CD4-positive, alpha-beta T cell treated with Interferon alpha-2 for 1 hour (primary cell): Measurements from ENCODE around the gene ADAM10.

Experiments
- DNase-seq, 2 donors: peaks; one replicate each; pipeline ENCODE4 v3.0.0-alpha.2; 2020 to 2022

The ADAM10 gene

DNA sequence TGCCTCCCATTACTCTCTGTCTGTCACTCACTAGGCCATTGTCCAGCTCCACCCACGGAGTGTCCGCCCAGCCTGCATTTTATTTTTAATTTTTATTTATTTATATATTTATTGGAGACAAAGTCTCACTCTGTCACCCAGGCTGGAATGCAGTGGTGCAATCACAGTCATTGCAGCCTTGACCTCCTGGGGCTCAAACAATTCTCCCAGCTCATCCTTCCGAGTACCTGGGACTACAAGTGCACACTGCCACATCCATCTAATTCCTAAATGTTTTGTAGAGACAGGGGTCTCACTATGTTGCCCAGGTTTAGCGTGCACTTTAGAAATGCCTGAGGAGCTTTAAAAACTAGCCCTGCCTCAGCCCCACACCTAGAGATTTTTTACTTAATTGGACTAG, 176.2 kb downstream of the ADAM10 start:
- DNase-seq, result no peak

DNA sequence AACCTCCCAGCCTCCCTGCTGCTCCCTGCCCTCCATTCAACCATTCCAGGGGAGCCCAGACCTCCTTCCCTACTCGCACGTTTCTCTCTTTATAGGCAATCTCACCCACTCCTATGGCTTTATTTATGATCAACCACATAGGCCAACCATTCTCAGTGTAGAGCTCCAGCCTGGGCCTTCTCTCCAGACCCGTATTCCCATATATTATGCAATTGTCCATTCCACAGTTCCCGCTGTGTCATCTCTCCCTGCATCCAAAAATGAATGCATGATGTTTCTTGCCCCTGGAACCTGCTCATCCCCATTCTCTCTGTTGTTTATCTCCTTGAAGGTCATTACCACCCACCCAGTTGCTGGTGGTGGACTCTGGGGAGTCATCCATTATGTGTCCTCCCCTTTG, 177.0 kb downstream of the ADAM10 start:
- no peak for DNase-seq

DNA sequence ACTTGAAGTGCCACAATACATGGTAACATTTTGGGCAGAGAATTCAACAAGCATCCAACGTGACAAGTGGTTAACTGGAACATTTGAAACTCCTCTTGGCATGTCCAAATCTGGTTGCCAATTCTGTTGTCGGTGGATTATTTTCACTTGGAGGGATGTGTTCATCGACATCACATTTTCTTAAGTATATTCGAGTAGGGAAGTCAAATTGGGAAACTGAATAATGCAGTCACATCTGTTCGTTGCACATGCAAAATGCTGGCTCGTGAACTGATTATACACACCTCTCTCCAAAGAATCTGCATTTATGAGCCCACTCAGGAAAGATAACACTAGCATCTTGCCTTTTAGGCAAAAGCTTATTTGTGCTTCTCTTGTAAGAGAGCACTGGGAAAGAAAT, 178.0 kb downstream of the ADAM10 start:
- DNase-seq, result no peak

DNA sequence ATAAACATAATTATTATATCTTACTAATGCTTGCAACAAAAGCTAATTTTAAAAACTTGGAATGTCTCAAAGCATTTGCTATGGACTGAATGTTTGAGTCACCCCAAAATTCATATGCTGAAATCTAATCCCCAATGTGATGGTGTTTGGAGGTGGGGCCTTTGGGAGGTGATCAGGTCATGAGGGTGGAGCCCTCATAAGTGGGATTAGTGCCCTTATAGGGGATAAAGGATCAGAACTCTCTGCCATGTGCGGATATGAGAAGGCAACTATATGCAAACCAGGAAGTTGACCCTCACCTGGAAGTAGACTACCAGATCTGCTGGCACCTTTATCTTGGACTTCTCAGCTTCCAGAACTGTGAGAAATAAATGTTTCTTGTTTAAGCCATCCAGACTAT, 180.1 kb downstream of the ADAM10 start:
- DNase-seq, result no peak

DNA sequence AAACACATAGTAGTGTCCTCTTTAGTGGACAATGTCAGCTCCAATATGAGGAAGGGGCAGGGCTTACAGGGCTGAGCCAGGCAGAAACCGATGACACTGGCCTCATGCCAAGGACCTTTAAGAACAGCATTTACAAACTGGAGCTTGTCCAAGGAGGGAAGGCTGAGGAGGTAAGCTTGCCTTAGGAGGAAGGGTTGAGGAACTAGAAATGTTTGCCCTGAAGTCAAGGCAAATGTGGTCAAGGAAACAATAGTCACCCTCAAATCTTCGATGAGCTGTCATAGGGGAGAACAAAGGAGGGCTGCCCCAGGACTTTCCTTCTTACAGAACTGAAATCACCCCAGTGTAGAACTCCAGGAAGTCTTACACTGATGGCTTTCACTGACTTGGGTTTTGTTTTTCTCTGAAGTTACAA, 181.3 kb downstream of the ADAM10 start:
- DNase-seq, result peak in 1 of 2 donors; percentile 7

DNA sequence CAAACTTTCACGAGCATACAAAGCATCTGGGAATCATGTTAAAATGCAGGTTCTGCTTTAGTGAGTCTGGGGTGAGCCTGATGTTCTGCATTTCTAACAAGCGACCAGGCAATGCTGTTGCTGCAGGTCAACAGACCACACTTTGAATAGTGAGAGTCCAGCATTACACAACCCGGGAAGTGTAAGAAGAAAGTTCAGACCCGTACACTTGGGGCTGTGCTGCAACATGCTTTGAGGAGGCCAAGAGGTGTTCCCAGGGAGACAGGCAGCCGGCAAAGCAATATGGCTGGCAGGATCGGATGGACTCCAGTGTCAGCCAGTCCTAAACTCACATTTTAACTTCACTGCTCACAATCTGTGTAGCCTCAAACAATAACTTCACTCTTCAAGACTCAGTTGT, 183.5 kb downstream of the ADAM10 start:
- DNase-seq, result no peak

DNA sequence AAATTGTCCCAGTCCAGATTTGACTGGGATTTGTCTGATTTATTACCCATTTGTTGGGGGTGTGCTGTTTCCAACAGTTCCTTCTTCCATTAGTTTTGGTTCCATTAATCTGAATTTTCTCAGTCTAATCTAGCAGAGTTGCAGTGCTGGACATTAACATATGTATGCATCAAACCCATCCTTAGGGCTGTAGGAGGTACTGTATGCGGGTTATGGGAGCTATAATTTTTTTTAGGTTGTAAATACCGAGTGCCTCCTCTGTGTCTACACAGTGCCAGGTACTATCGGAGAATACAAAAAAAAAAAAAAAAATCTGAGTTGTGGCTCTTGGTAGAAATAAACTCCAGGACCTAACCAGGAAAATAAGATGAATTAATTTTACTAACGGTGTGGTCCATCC, 183.9 kb downstream of the ADAM10 start:
- no peak for DNase-seq

DNA sequence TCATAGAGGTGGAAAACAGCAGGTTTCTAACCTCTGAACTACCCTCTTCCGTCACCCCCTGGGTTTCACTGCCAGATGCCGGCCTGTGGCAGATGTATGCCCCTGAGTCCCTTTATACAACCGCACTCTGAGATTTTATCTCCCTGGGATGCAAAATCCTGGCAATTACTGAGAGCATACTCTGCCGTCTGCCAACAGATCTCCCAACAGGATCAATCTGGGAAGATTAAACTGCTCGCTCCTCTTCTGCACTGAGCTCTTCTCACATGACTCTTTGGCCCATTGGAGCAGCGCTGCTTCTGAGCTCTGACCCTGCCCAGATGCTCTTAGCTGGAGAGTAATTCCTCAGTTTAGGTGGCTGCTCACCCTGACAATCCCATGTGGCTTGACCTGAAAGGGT, 184.5 kb downstream of the ADAM10 start:
- no peak for DNase-seq

DNA sequence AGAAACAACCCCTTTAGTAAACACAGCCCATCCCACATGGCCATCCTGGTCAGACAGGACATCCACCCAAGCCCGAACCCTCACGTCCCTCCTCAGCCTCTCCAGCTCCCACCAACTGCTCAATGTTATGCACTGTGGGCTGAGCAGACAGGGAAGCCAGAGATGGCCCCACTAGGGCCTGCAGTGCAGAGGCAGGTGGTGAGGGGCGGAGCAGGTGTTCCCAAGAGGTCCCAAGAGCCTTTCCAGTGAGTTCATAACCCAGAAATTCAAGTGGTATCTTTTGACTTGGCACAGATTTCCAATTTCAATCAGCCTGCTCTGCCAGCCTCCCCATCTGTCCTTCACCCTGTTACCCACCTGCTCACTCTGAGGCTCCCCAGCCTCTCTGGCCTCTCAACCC, 187.4 kb downstream of the ADAM10 start:
- DNase-seq, result no peak

DNA sequence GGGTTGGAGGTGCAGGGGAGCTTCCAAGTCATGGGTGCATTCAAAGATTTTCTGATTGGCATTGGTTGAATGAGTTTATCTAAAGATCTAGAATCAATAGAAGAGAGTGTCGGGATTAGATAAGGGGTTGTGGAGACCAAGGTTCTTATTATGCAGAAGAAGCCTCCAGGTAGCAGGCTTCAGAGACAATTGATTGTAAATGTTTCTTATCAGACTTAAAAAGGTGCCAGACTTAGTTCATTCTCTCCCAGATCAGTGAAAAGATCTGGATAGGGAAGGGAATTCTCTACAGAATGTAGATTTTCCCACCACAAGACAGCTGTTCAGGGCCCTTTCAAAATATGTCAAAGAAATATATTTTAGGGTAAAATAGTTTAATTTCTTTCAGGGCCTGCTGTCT, 188.2 kb downstream of the ADAM10 start:
- DNase-seq, result no peak

DNA sequence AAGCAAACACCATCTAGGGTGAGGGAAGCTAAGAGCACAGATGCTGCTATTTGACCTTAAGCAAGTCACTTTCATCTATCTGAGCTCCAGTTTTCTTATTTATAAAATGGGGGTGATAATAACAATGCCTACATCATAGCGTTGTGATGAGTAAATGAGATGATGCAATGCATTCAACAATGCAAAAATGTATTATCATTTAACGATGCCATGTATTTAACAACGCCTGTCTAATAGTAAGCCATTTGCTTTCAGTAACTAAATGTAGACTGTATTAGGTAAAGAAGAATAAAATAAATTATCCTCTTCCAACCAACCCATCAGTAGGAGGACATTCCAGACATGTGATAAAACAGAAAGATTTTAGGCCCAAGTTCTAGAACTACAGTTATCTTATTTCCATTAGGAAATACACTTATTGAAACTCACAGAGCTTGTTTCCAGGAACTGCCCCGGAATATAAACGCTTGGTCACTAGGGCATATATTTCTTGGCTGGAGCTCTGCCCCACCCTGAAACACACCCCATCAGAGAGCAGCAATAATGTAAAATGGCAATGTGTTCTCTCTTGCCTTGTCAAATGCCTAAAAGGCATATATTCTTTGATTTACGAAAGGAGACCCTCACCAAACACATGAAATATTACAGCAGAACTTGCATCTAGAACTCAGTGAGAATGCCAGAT, 189.5 kb downstream of the ADAM10 start:
- no peak for DNase-seq

DNA sequence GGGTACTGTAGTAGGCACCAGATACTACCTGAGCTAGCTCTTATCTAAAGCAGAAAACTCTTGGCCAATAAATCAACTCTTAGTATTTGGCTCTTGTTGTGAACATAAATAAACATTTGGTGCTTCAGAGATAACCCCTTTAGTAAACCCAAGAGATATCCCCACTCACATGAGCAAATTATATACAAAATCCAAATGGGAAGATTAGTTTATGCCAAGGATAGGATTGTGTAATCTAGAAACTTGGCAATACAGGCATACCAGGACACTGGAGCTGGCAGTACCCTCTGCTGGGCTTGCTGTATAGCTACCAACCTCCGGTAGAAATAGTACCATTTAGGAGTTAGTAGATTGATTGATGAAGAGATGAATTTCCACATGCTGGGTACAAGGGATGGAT, 190.7 kb downstream of the ADAM10 start:
- no peak for DNase-seq

DNA sequence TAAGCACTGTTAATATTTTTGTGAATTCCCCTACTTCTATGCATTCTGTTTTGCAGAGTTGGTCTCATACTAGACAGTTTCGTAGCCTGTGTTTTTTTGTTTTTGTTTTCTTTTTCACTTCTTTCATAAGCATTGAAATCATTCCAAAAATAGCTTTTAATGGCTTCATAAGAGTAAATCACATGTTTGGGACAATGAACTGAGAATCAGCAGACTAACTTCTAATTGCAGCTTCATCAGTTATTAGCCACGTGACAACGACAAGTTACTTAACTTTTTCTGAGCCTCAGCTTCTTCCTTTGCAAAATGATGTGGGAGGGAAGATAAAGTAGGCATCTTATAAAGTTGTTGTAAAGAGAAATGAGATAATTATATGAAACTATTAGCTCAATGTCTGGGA, 193.0 kb downstream of the ADAM10 start:
- no peak for DNase-seq

DNA sequence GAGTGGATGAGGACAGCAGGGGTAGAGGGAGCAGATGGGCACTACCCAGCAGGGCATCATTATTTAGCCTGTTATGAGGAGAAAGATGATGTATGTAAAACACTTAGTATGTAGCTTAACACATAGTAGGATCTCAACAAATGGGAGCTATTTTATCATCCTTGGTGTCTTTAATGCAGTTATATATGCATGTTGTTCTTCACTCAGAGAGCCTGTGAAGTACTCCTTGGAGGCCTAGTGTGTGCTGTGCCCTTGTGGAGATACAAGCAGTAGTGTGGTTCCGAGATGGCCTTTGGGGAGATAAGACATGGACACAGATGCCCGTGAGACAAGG, 193.5 kb downstream of the ADAM10 start:
- no peak for DNase-seq

DNA sequence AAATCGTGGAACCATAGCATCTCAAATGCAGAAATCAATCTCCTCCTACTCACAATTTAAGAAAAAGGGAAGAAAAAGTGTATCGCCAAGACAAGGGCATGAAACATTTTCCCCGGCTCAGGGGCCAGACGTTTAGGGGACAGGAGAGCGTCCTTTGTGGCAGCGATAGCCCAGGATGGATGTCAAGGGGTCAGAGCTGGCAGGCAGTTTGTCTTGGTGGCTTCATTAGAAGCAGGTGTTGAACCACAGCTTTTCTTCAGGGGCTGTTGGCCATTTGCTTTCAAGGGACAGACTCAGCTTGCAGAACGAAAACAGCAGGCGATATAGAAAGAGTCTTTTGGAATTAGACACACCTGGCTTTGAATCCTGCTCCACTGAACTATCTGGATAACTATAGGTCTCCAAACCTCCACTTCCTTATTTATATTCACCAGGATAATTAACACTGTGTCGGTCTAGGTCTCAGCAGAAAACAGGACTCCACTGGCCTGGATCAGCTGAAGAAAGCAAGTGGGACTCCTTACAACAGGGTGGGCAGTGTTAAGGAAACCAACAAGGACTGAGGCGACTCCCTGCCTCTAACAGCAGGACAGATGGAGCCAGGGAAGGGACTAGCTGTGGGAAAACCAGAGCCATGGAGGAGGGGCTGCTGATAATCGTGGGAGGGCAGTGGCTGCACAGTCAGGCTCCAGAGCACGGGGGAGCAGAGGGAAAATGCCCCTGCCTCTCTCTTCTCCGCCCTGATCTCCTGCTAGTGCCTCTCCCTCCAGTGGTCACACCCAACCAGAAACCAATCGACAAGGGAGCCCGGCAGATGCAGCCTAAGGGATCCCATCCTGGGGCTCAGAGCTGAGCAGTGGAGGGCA, 194.1 kb downstream of the ADAM10 start:
- no peak for DNase-seq

DNA sequence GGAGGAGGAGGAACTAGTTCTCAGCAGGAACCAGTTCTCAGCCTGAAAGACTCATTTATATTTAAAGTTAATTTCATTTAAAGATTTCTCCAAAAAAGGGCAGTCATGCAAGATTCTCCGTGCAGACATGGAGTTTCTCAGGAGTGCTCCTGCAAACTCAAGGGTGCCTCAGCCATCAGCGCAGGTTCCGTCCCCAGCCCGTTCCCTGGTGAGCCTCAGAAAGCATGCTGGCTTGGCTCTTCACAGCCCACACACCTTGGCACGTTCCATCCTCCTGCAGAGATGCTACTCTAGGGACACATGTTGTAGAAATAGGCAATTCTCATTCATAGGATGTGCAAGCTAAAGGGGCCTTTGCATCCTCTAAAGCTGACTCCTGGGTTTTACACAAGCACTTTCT, 194.7 kb downstream of the ADAM10 start:
- no peak for DNase-seq

DNA sequence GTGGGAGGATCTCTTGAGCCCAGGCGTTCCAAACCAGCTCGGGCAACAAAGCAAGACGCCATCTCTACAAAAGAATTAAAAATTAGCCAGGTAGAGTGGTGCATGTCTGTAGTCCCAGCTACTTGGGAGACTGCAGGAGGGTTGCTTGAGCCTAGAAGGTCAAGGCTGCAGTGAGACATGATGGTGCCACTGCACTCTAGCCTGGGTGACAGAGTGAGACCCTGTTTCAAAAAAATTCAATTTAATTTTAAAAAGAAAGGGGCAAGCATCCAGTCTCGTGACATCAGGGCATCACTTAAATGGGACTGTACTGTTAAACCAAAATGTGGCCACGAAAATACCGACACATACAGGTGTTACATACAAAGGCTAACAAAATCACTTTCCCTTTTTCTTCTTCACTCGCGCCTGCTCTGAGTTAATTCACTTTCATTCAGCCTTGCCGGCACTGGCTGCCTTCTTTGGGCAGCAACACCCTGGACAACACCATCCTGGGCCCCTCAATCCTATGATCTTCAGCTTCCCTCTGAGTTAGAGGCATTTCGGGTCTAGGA, 196.1 kb downstream of the ADAM10 start:
- no peak for DNase-seq

DNA sequence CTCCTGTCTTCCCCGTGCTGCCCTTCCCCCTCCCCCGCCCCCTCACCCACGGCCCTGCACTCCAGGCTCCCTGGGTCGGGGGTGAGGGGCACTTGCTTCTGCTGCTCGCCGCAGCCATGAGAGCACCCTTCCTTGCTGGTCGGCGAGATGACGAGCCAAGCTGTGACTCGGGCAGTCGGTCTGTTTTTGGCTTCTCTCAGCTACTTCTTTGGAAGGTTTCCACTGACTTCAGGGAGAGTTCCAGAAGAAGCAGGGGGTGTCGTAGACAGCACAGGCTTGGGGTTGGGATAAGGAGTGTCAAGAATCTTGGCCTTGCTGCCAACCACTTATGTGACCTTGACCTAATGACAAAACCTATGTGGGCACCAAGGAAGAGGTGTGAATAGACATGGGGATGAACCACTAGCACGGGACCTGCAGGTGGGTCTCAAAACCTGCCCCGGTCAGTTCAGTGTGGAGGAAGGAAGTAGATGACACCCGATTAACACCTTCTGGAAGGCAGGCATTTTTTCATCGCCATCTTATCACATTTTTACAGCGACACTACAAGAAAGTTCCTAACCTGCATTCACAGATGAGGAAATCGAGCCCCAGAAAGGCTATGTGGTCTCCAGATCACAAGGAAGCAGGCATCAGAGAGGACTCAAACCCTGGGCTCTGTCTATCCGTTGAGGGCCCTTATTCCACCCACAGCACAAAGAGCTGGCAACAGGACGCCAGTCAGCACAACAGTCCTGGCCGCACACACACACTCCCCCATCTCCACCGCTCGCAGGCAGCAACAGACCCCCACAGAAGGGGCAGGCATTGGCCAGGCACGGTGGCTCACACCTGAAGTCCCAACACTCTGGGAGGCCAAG, 196.8 kb downstream of the ADAM10 start:
- DNase-seq, result no peak

DNA sequence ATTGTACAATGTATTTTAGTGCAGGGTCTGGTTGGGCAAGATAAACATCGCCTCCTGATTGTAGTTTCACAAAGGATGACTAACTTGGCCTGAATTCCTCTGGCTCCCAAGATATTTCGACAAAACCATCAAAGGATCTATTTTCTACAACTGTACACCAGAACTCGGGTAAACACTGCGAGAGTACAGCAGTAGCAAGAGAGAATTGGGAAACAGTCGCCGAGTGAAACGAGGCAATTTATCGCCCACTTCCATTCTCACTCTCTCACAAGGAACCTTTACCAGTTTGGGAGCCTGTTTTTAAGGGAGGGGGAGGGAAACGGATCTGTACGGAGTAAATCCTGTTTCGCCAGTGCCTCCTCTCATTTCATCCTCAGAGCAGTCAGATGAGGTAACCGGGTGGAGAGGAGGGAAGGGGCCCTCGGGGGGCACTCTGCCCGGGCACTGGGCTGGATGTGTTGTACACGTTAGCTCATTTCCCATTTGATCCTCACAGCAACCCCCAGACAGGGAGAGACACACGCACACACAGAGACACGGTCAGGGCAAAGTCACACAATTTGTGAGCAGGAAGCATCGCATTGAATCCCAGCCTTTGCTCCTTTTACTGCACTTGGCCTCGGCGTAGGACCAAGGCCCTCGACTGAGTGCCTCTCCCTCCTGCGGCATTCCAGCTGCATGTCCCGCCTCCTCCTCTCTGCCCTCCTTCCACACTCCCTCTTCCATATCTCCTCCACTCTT, 197.6 kb downstream of the ADAM10 start:
- DNase-seq, result no peak

DNA sequence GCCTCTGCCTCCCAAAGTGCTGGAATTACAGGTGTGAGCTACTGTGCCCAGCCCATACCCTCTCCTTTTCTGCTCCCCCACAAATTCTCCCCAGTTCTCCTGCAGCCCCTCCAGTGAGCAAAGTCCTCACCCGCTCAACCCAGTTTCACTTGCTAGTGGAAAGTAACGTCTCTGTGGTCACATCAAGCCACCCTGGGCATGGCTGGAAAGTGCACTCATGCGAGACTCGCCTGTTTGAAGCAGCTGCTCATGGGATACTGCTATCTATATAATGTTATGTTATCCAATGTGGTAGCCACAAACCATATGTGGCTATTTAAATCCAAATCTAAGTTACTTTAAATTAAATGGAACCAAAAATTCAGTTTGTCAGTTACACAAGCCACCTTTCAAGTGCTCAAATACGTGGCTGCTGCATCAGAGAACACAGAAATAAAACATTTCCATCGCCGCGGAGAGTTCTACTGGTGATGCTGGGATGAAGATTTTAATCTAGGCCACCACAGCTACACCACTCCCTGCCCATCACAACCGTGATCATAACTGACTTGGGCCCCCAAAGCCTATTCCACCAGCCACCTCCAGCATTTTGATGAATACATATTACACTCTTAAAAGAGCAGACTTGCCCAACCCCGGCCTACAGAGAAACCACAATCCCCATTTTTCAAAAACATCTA, 198.3 kb downstream of the ADAM10 start:
- no peak for DNase-seq

DNA sequence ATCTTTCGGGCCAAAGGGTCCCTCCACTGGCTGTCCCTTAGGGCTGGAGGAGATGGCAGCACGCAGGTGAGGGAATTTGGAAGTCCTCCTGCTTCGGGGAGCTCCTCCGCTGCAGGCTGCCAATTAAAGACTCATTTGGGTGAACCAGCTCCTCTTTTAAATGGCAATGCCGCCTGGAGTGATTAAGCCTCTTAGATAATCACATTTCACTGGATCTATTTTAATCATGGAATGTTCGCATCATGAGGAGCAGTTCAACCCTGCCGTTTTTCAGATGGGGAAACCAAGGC, 199.8 kb downstream of the ADAM10 start:
- no peak for DNase-seq
